Thoracic aorta (tissue), 2 donors: ENCODE results near the gene DNAAF5. TPM values are rescaled to one million over a fixed set of nuclear protein-coding genes. Genes with fewer than 3 reads are reported as not detected.

Source experiments
- ATAC-seq: fragments of 150-250 bp; one replicate; pipeline ENCODE4 v1.8.0; 2017; ENCODE audit warnings: low read depth; ENCODE audit not compliant: insufficient number of reproducible peaks, low FRiP score
- DNase-seq: peaks from one replicate; pipeline ENCODE4 v3.0.0-alpha.2; 2020; ENCODE audit warnings: low spot score
- H3K27ac ChIP-seq, 2 donors: fragments of 200-600 bp; sonication (generic); 1 replicate in 1 of 2; 2 replicates in 1 of 2; pipeline ENCODE4 v1.5.1; 2016; ENCODE audit warnings: mild to moderate bottlenecking in 2 of 2, moderate library complexity in 2 of 2
- H3K27me3 ChIP-seq: fragments of 200-600 bp; sonication (generic); replicated peaks from 2 replicates; pipeline ENCODE4 v1.6.0; 2016; ENCODE audit warnings: mild to moderate bottlenecking; ENCODE audit not compliant: insufficient read depth
- H3K36me3 ChIP-seq: fragments of 200-600 bp; sonication (generic); one replicate; pipeline ENCODE4 v1.5.1; 2016
- H3K4me1 ChIP-seq, 2 donors: fragments of 200-600 bp; sonication (generic); 1 replicate in 1 of 2; 2 replicates in 1 of 2; pipeline versions ENCODE4 v1.5.1 to v1.6.0; 2016; ENCODE audit warnings: low read depth in 2 of 2, mild to moderate bottlenecking in 1 of 2; ENCODE audit not compliant: control insufficient read depth in 1 of 2
- H3K4me3 ChIP-seq: fragments of 200-600 bp; sonication (generic); 2 replicates; pipeline ENCODE4 v1.5.1; 2016; ENCODE audit warnings: mild to moderate bottlenecking
- H3K9me3 ChIP-seq: fragments of 200-600 bp; sonication (generic); 2 replicates; pipeline ENCODE4 v1.5.1; 2016
- total RNA-seq, 2 donors: library from RNA; depleted of rRNA; stranded (reverse); fragments of >200 nt; gene quantifications; one replicate each; pipeline versions ENCODE4 v1.1.0 to v1.2.3, GENCODE V29; 2016
- TF ChIP-seq, protein P1 (sequence below): fragments of 200-600 bp; sonication (generic); IDR thresholded peaks from one replicate; pipeline ENCODE4 v1.5.1; 2019; ENCODE audit warnings: antibody characterized with exemption

DNAAF5 gene
- total RNA-seq, 2 donors from 2014 or later = 16.7 to 23.4 TPM

GRCh38 chr7:738723-739454, 12.4 kb downstream of the DNAAF5 start:
- TF ChIP-seq, protein P1, sequence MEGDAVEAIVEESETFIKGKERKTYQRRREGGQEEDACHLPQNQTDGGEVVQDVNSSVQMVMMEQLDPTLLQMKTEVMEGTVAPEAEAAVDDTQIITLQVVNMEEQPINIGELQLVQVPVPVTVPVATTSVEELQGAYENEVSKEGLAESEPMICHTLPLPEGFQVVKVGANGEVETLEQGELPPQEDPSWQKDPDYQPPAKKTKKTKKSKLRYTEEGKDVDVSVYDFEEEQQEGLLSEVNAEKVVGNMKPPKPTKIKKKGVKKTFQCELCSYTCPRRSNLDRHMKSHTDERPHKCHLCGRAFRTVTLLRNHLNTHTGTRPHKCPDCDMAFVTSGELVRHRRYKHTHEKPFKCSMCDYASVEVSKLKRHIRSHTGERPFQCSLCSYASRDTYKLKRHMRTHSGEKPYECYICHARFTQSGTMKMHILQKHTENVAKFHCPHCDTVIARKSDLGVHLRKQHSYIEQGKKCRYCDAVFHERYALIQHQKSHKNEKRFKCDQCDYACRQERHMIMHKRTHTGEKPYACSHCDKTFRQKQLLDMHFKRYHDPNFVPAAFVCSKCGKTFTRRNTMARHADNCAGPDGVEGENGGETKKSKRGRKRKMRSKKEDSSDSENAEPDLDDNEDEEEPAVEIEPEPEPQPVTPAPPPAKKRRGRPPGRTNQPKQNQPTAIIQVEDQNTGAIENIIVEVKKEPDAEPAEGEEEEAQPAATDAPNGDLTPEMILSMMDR = no peak
- no peak overlapping the region for H3K4me3 ChIP-seq
- no peak overlapping the region for H3K27ac ChIP-seq
- DNase-seq (no peak), ATAC-seq (no peak)
- H3K9me3 ChIP-seq = peaks cover 8% of the 10 kb centered on the region
- H3K4me1 ChIP-seq = no peaks in the 10 kb centered on the region
- peaks cover 12% of the 10 kb centered on the region for H3K36me3 ChIP-seq
- H3K27me3 ChIP-seq = no peaks in the 10 kb centered on the region

DNA sequence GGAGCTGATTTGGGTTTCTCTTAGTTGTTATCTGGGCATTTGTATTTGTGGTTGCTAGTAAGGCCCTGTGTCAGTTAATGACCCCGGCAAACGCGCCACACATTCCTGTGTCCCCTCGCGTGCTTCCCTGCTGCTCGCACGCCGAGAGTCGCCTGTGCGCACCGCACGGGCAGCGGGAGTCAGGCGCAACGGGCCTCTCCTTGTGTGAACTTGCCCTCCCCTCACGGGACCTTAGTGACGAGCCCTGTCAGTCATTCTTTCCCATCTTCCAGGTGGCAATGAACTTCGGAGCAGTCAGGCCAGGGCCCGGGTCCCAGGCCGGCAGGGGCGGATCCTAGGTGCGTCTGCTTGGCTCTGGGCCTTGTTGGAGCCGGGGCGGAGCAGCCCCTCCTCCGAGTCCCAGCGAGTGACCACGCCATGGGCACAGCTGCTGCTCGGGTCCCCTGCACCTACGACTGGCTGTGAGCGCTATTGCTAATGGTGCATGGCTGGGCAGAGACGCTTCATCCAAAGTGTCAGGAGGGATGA, 13.0 kb downstream of the DNAAF5 start:
- Histone ChIP-seq H3K4me1 (no peaks in the 10 kb centered on the region), H3K4me3 (no peak overlapping the region), H3K9me3 (peaks cover 3% of the 10 kb centered on the region), H3K36me3 (peaks cover 12% of the 10 kb centered on the region), H3K27me3 (no peaks in the 10 kb centered on the region), H3K27ac (no peak overlapping the region)
- DNase-seq (no peak), ATAC-seq (no peak)
- TF ChIP-seq, protein P1 = no peak

DNA sequence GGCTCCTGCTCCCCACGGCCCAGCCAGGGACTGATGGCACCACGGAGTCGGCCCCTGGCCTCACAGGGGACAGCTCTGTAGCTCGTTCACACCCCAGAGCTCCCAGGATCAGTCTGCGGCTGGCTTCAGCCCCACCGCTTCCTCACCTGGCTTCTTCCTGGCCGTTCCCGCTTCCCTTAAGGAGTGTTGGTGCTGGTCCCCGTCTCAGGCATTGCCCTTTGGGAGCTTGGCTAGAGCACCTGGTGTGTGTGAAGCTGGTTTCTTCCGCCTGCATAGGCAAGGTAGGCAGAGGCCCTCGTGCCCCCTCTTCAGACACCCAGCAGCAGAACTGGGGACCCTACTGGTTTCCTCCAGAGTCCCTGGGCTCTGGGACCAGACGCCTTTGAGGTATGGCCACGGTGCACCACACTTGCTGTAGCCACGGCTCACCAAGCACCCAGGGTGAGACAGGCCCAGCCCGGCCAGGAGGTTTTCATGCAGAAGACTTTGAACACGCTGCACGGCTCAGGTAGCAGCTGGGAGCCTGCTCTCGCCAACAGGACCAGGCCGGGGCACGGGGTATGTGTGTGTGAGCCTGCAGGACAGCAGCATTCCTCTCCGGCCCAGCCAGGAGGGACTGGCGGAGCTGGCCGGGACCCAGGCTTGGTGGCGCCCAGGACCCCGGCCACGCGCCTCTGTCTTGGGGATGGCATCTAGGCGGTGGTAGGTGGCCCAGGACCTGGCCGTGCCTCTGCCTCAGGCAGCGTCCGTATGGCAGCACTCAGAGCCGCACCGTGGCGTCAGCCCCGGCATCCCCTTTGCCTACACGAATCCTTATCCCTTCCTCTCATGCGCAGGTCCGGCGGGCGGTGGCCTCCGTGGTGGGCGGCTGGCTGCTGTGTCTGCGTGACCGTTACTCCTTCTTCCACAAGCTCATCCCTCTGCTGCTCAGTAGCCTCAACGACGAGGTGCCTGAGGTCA, 13.8 kb downstream of the DNAAF5 start:
- Histone ChIP-seq H3K27ac (no peak overlapping the region), H3K36me3 (peaks cover 16% of the 10 kb centered on the region), H3K4me3 (no peak overlapping the region), H3K4me1 (no peaks in the 10 kb centered on the region), H3K9me3 (no peaks in the 10 kb centered on the region), H3K27me3 (no peaks in the 10 kb centered on the region)
- ATAC-seq = no peak
- no peak for DNase-seq
- TF ChIP-seq, protein P1 = no peak

GRCh38 chr7:741191-741671, 14.7 kb downstream of the DNAAF5 start:
- Histone ChIP-seq H3K9me3 (no peaks in the 10 kb centered on the region), H3K4me1 (no peaks in the 10 kb centered on the region), H3K36me3 (peaks cover 16% of the 10 kb centered on the region), H3K27ac (no peak overlapping the region), H3K27me3 (no peaks in the 10 kb centered on the region), H3K4me3 (no peak overlapping the region)
- no peak for ATAC-seq
- TF ChIP-seq, protein P1 = no peak
- DNase-seq = no peak

- Histone ChIP-seq H3K27me3 (no peaks in the 10 kb centered on the region), H3K4me3 (no peak overlapping the region), H3K36me3 (peaks cover 16% of the 10 kb centered on the region), H3K27ac (no peak overlapping the region), H3K9me3 (no peaks in the 10 kb centered on the region), H3K4me1 (no peaks in the 10 kb centered on the region)
- TF ChIP-seq, protein P1 = no peak
- no peak for DNase-seq
- no peak for ATAC-seq
Measured at GRCh38 chr7:741850-742249, 15.4 kb downstream of the DNAAF5 start.
